ENCODE data around the gene MUSTN1. TPM values are rescaled to one million over a fixed set of nuclear protein-coding genes. Genes with fewer than 3 reads are reported as not detected.

Gene MUSTN1
- total RNA-seq, 1 donor, result 2.1 TPM

GRCh38 chr3:52810923-52811322 lies 23.9 kb downstream of the MUSTN1 start:
- H3K27me3 ChIP-seq (ENCODE audit: insufficient read depth, low read length), result no peaks in the 10 kb centered on the region
- no peaks in the 10 kb centered on the region for H3K9me3 ChIP-seq (ENCODE audit: low read depth, low read length)
- H3K4me1 ChIP-seq (ENCODE audit: insufficient read depth, low read length), result no peaks in the 10 kb centered on the region
- no peak overlapping the region for H3K4me3 ChIP-seq (ENCODE audit: low read length)

DNA sequence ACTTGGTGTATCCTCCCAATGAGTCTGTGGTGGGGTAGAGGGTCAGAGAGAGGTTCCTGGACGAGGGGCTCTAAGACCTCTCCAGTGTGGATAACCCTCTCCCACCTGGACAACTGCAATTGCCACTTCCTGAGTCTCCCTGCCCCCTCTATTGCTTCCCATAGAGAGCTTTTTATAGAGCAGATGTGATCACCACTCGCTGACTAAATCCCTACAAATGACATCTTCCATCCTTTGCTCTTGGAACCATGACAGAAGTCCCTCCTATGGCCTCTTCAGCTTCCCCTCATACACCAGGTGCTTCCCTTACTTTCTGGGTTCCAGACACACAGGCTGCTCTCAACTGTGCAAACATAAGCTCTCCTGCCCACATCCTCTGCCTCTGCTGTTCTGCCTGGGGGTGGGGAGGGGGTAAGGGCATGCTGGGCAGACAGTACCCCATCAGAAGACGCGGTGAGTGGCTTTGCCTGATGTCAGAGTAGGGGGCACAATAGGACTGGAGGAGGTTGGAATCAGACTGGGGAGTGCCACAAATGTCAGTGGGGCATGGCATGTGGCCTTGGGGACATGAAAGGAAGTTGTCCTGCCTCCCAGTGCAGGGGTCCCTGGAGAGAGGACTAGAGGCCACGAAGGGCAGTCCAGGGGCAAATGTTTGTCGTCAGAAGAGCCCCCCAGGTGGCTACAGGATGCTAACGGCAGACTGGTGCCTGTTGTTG lies 25.0 kb downstream of the MUSTN1 start:
- H3K4me3 ChIP-seq (ENCODE audit: low read length), result no peak overlapping the region

GRCh38 chr3:52809149-52809548 lies 25.7 kb downstream of the MUSTN1 start:
- Histone ChIP-seq H3K4me1 (ENCODE audit: insufficient read depth, low read length) (no peaks in the 10 kb centered on the region), H3K9me3 (ENCODE audit: low read depth, low read length) (no peaks in the 10 kb centered on the region), H3K27me3 (ENCODE audit: insufficient read depth, low read length) (no peaks in the 10 kb centered on the region), H3K4me3 (ENCODE audit: low read length) (no peak overlapping the region)

More for the DNA sequence above, 25.0 kb downstream of the MUSTN1 start:
- no peaks in the 10 kb centered on the region for H3K4me1 ChIP-seq (ENCODE audit: insufficient read depth, low read length)
- no peaks in the 10 kb centered on the region for H3K27me3 ChIP-seq (ENCODE audit: insufficient read depth, low read length)
- H3K9me3 ChIP-seq (ENCODE audit: low read depth, low read length), result no peaks in the 10 kb centered on the region

DNA sequence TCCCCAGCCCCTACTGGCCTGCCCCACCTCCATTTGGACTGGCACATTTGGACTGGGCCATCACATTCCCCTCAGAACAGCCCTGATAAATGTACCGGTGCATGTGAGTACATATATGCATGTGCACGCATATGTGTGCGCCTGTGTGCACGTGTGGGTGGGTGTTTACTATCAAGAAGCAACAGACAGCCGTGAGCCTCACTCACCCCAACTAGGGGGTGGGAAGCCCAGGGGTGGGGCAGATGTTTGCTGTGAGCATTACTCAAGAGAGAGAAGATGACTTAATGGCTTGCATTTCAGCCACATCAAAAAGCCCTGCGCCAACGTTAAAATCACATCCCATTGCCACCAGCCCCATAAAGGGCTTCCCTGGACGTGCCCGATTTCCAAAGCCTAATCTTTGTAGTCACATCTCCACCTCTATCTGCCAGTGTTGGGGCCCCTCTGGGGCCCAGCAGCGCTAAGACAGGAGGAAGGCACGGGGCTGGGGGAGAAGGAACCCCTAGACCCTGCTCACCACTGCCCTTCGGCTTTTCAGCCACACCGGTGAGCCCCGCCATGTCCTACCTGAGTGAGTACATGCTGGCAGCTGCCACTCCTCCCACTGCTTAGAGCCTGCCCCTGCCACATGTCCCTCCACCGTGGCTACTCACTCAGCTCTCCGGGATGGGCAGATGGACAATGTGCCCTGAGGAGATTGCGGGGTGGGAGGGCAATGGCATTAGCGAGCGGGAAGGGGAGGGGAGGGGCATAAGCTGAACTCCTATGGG lies 29.4 kb downstream of the MUSTN1 start:
- no peaks in the 10 kb centered on the region for H3K9me3 ChIP-seq (ENCODE audit: low read depth, low read length)
- no peaks in the 10 kb centered on the region for H3K27me3 ChIP-seq (ENCODE audit: insufficient read depth, low read length)
- H3K4me3 ChIP-seq (ENCODE audit: low read length), result no peak overlapping the region
- no peaks in the 10 kb centered on the region for H3K4me1 ChIP-seq (ENCODE audit: insufficient read depth, low read length)

- no peaks in the 10 kb centered on the region for H3K27me3 ChIP-seq (ENCODE audit: insufficient read depth, low read length)
- no peaks in the 10 kb centered on the region for H3K9me3 ChIP-seq (ENCODE audit: low read depth, low read length)
- H3K4me3 ChIP-seq (ENCODE audit: low read length), result no peak overlapping the region
- H3K4me1 ChIP-seq (ENCODE audit: insufficient read depth, low read length), result no peaks in the 10 kb centered on the region
These were observed 33.0 kb downstream of the MUSTN1 start for GRCh38 chr3:52801839-52802238.

DNA sequence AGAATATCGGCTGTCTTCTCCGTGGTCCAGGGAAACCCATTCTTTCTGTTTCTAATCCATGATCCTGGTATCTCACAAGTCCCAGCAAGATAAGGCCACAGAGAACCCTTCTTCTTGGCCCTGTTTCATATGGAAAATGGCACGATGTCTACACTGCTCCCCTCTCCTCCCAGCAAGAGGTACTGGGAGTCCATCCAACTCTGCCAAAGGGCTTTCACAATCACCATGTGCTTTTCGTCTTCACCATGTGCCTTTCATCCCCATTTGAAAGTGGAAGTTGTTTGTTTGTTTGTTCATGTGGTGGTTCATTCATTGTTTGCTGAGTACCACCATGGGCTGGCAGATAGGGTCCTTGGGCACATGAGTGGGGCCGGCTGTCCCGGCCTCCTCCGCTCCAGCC lies 34.7 kb downstream of the MUSTN1 start:
- Histone ChIP-seq H3K4me1 (ENCODE audit: insufficient read depth, low read length) (no peaks in the 10 kb centered on the region), H3K27me3 (ENCODE audit: insufficient read depth, low read length) (no peaks in the 10 kb centered on the region), H3K9me3 (ENCODE audit: low read depth, low read length) (no peaks in the 10 kb centered on the region), H3K4me3 (ENCODE audit: low read length) (no peak overlapping the region)

- Histone ChIP-seq H3K4me3 (ENCODE audit: low read length) (no peak overlapping the region), H3K27me3 (ENCODE audit: insufficient read depth, low read length) (no peaks in the 10 kb centered on the region), H3K9me3 (ENCODE audit: low read depth, low read length) (no peaks in the 10 kb centered on the region), H3K4me1 (ENCODE audit: insufficient read depth, low read length) (no peaks in the 10 kb centered on the region)
These were observed 35.8 kb downstream of the MUSTN1 start for GRCh38 chr3:52798978-52799476.

GRCh38 chr3:52798376-52798977 lies 36.3 kb downstream of the MUSTN1 start:
- Histone ChIP-seq H3K4me1 (ENCODE audit: insufficient read depth, low read length) (no peaks in the 10 kb centered on the region), H3K27me3 (ENCODE audit: insufficient read depth, low read length) (no peaks in the 10 kb centered on the region), H3K4me3 (ENCODE audit: low read length) (no peak overlapping the region), H3K9me3 (ENCODE audit: low read depth, low read length) (no peaks in the 10 kb centered on the region)

GRCh38 chr3:52796411-52796810 lies 38.4 kb downstream of the MUSTN1 start:
- H3K9me3 ChIP-seq (ENCODE audit: low read depth, low read length), result no peaks in the 10 kb centered on the region
- no peaks in the 10 kb centered on the region for H3K4me1 ChIP-seq (ENCODE audit: insufficient read depth, low read length)
- no peak overlapping the region for H3K4me3 ChIP-seq (ENCODE audit: low read length)
- H3K27me3 ChIP-seq (ENCODE audit: insufficient read depth, low read length), result no peaks in the 10 kb centered on the region

GRCh38 chr3:52795298-52795900 lies 39.4 kb downstream of the MUSTN1 start:
- no peaks in the 10 kb centered on the region for H3K27me3 ChIP-seq (ENCODE audit: insufficient read depth, low read length)
- H3K4me3 ChIP-seq (ENCODE audit: low read length), result no peak overlapping the region
- H3K4me1 ChIP-seq (ENCODE audit: insufficient read depth, low read length), result no peaks in the 10 kb centered on the region
- no peaks in the 10 kb centered on the region for H3K9me3 ChIP-seq (ENCODE audit: low read depth, low read length)

- Histone ChIP-seq H3K4me1 (ENCODE audit: insufficient read depth, low read length) (no peaks in the 10 kb centered on the region), H3K9me3 (ENCODE audit: low read depth, low read length) (no peaks in the 10 kb centered on the region), H3K27me3 (ENCODE audit: insufficient read depth, low read length) (no peaks in the 10 kb centered on the region), H3K4me3 (ENCODE audit: low read length) (no peak within 1 kb of the TSS)
These were observed 40.2 kb downstream of the MUSTN1 start, which contains the start of gene ITIH3 for GRCh38 chr3:52794612-52795099. ITIH3 (plus strand) TSS chr3:52794796; CDS start chr3:52794804, 8 bp downstream.

- H3K27me3 ChIP-seq (ENCODE audit: insufficient read depth, low read length), result no peaks in the 10 kb centered on the region
- no peaks in the 10 kb centered on the region for H3K4me1 ChIP-seq (ENCODE audit: insufficient read depth, low read length)
- H3K4me3 ChIP-seq (ENCODE audit: low read length), result no peak overlapping the region
- H3K9me3 ChIP-seq (ENCODE audit: low read depth, low read length), result no peaks in the 10 kb centered on the region
These were observed 40.9 kb downstream of the MUSTN1 start for GRCh38 chr3:52793702-52794611.

- no peak overlapping the region for H3K4me3 ChIP-seq (ENCODE audit: low read length)
- no peaks in the 10 kb centered on the region for H3K4me1 ChIP-seq (ENCODE audit: insufficient read depth, low read length)
These were observed 41.7 kb downstream of the MUSTN1 start for GRCh38 chr3:52792961-52793695.

More at GRCh38 chr3:52792961-52793695, 41.7 kb downstream of the MUSTN1 start:
- Histone ChIP-seq H3K27me3 (ENCODE audit: insufficient read depth, low read length) (no peaks in the 10 kb centered on the region), H3K9me3 (ENCODE audit: low read depth, low read length) (no peaks in the 10 kb centered on the region)

Data from mononuclear cell (primary cell).